ENCODE data around the gene ZNF462.
A peak's percentile ranks its signal among the peaks of the same experiment; 100 is the strongest.

The ZNF462 gene

DNA sequence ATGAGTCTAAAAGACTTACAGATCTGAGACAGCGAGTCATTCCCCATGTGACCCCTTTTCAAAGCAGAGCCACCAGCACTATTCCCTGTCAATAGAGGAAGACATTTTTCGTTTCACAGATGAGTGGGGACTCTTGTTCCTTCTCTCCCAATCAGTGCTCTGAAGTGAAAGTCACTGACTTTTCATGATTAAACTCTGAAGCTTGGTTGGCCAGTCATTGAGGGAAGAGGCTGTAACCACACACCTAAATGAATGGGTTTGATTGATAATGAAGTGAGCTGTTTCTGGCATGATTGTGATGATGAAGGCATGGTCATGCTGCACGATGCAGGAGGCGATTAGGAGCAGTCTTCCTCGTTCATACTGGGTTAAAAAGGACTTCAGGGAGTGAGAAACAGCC lies 171.9 kb downstream of the ZNF462 start:
- no peak for TF ChIP-seq CTCF (IDR thresholded peaks at IDR 0.05; ENCODE audit: low read length, missing control alignments)
- H3K4me3 ChIP-seq (replicated peaks; ENCODE audit: low read depth, low read length) = no peak overlapping the region
- no peak for DNase-seq (ENCODE audit: low read depth)

DNA sequence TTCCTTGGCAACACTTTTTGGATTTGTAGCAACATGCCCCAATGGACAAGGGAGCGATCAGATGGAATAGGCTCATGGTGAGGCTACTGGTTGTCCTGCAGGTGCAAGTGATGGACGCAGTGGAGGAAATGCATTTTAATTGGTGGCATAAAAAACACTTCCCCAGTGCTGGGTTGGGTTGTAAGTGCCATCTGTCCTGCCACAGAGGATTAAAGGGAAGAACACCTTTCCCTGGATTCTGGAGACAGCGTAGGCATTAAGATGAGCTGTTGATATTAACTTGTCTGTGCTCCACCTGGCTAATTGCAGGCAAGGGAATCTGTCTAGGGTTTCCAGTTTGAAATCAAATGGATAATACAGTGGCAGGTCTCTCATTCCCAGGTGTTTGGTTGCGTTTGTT lies 173.4 kb downstream of the ZNF462 start:
- no peak for TF ChIP-seq CTCF (IDR thresholded peaks at IDR 0.05; ENCODE audit: low read length, missing control alignments)
- no peak for DNase-seq (ENCODE audit: low read depth)
- no peak overlapping the region for H3K4me3 ChIP-seq (replicated peaks; ENCODE audit: low read depth, low read length)

DNA sequence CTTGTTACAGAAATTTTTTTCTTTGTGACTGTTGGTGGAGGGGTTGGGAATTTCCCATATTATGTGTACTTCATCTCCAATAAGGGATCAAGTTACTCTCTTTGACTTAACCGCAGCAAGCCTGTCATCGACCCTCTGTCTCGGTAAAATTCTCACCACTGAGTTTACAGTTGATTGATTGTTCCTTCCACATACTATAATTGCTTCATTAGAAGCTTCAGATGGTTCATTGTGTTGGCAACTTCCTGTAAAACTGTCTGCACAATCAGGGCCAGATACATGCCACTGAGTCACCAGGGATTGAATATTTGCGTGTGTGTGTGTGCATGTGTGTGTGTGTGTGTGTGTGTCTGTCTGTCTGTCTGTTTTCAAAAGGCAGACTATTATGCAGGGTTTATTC lies 176.6 kb downstream of the ZNF462 start:
- H3K4me3 ChIP-seq (replicated peaks; ENCODE audit: low read depth, low read length) = no peak overlapping the region
- TF ChIP-seq CTCF (IDR thresholded peaks at IDR 0.05; ENCODE audit: low read length, missing control alignments) = no peak
- DNase-seq (ENCODE audit: low read depth) = peak; percentile 52

- DNase-seq (ENCODE audit: low read depth) = no peak
- H3K4me3 ChIP-seq (replicated peaks; ENCODE audit: low read depth, low read length) = no peak overlapping the region
- no peak for TF ChIP-seq CTCF (IDR thresholded peaks at IDR 0.05; ENCODE audit: low read length, missing control alignments)
These were observed 179.6 kb downstream of the ZNF462 start for GRCh38 chr9:107042606-107043005.

- no peak for TF ChIP-seq CTCF (IDR thresholded peaks at IDR 0.05; ENCODE audit: low read length, missing control alignments)
- DNase-seq (ENCODE audit: low read depth) = no peak
- H3K4me3 ChIP-seq (replicated peaks; ENCODE audit: low read depth, low read length) = no peak overlapping the region
These were observed 180.9 kb downstream of the ZNF462 start for GRCh38 chr9:107043886-107044285.

DNA sequence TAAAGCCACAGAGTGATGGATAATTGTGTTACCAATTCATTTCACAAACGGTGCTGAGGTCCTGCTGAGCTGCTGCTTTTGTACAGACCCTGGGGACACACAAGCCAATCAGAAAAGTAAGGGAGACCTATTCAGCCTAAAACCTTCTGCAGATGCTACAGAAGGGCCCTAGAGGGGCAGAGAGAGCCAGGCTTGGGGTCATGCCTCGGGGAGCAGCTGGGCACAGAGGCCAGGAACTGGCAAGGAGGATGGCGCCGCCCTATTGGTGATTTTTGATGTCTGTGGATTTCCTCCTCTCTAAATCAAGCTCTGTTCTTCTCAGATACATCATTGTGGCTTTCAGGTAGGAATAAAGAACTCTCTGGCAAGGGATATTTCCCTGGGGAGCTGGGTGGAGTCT lies 181.9 kb downstream of the ZNF462 start:
- no peak overlapping the region for H3K4me3 ChIP-seq (replicated peaks; ENCODE audit: low read depth, low read length)
- DNase-seq (ENCODE audit: low read depth) = no peak
- TF ChIP-seq CTCF (IDR thresholded peaks at IDR 0.05; ENCODE audit: low read length, missing control alignments) = no peak

DNA sequence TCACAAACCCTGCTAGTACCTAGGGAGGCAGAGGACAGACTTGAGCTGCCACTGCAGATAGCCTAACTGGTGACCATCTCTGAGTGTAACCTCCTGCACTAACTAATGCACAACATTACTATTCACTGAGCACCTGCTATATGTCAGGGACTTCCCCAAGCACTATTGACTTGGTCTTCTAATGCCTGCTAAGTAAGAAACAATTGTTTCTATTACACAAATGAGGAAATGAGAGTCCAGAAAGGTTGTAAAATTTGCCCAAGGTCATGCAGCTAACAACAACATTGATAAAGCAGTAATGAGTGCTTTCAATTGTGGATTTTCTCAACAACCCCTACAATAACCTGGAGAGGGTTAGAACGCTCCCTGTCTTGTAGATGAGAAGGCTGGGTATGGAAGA lies 183.7 kb downstream of the ZNF462 start:
- DNase-seq (ENCODE audit: low read depth) = no peak
- H3K4me3 ChIP-seq (replicated peaks; ENCODE audit: low read depth, low read length) = no peak overlapping the region
- TF ChIP-seq CTCF (IDR thresholded peaks at IDR 0.05; ENCODE audit: low read length, missing control alignments) = no peak
